ENCODE data around the gene HMX1.

Gene HMX1

GRCh38 chr4:8817096-8817812 lies 54.4 kb downstream of the HMX1 start:
- no peak for DNase-seq

All from CD4-positive, alpha-beta T cell treated with Interferon alpha-2 for 1 hour (primary cell).